Measurements from ENCODE around the gene KDSR. TPM values are rescaled to one million over a fixed set of nuclear protein-coding genes. Genes with fewer than 3 reads are reported as not detected.

Gene KDSR
- total RNA-seq: 10 to 100 TPM; 17.6 to 33.0 (median 25.6) TPM
- polyA plus RNA-seq: 10 to 100 TPM; 10.4 to 23.9 (median 11.4) TPM
- long read RNA-seq, donor 1, full-length matches to known transcripts: 32 of 43 reads
- long read RNA-seq, donor 1, partial matches to known transcripts: 4 of 43 reads
- long read RNA-seq, donor 1, other reads (novel, unspliced or antisense): 7 of 43 reads
- long read RNA-seq, donor 2, full-length matches to known transcripts: 49 of 57 reads
- long read RNA-seq, donor 2, partial matches to known transcripts: 1 of 57 reads
- long read RNA-seq, donor 2, other reads (novel, unspliced or antisense): 7 of 57 reads

GRCh38 chr18:63367053-63367953 lies at the start of gene KDSR:
Gene KDSR, minus strand, starts transcription at chr18:63367206. Its CDS starts 88 bp downstream, at chr18:63367118.
- no peak for TF ChIP-seq CTCF (IDR thresholded peaks at IDR 0.05)
- peak; percentile 91 to 94 (median 92) for ATAC-seq
- intact Hi-C loops (cut with DNase I): loop anchor here (2.0 kb wide), 1 partner anchor 55 kb away; the partner anchor contains the start of gene VPS4B (in 2 of the 2)

GRCh38 chr18:63412953-63413352 lies 45.9 kb upstream of the KDSR start:
- 73 to 92% (median 73%) methylated on average over 4 of the region's 4 CpGs for WGBS, 3 donors
- ATAC-seq (no peak), DNase-seq (no peak)
- Histone ChIP-seq H3K36me3 (ENCODE audit: insufficient read depth in 1 of 2, low read depth in 1 of 2) (peaks cover 3 to 72% of the 10 kb centered on the region in 2 donors), H3K9me3 (no peaks in the 10 kb centered on the region), H3K4me3 (no peak overlapping the region), H3K4me1 (no peaks in the 10 kb centered on the region), H3K27me3 (ENCODE audit: insufficient read depth in 3 of 3, low read length in 2 of 3) (no peaks in the 10 kb centered on the region), H3K27ac (no peak overlapping the region)
- TF ChIP-seq CTCF (IDR thresholded peaks at IDR 0.05): no peak
- intact Hi-C loops (cut with DNase I): loop anchor here in 1 of 2 donors (5.0 kb wide), 1 partner anchor 51 kb away; no protein-coding TSS in a partner anchor

More at GRCh38 chr18:63367053-63367953, at the start of gene KDSR:
- H3K36me3 ChIP-seq (ENCODE audit: insufficient read depth in 1 of 2, low read depth in 1 of 2): peaks cover 3 to 11% of the 10 kb centered on the region in 2 donors
- no peaks in the 10 kb centered on the region for H3K9me3 ChIP-seq
- peak within 1 kb of the TSS; percentile 90 for H3K27ac ChIP-seq
- peak within 1 kb of the TSS; percentile 70 for H3K4me3 ChIP-seq
- WGBS, 3 donors: 0 to 1% (median 0%) methylated on average over 55 to 90 of the region's 90 CpGs
- peaks cover 25% of the 10 kb centered on the region for H3K4me1 ChIP-seq
- no peaks in the 10 kb centered on the region for H3K27me3 ChIP-seq (ENCODE audit: insufficient read depth in 3 of 3, low read length in 2 of 3)
- DNase-seq: peak; percentile 95 to 98

- Histone ChIP-seq H3K9me3 (no peaks in the 10 kb centered on the region), H3K27ac (no peak overlapping the region), H3K4me3 (no peak overlapping the region), H3K4me1 (no peaks in the 10 kb centered on the region), H3K36me3 (ENCODE audit: insufficient read depth in 1 of 2, low read depth in 1 of 2) (peaks cover 3 to 81% of the 10 kb centered on the region in 2 donors), H3K27me3 (ENCODE audit: insufficient read depth in 3 of 3, low read length in 2 of 3) (no peaks in the 10 kb centered on the region)
- intact Hi-C loops (cut with DNase I): loop anchor here in 1 of 2 donors (5.0 kb wide), 1 partner anchor 48 kb away; no protein-coding TSS in a partner anchor
- no peak for DNase-seq
- ATAC-seq: no peak
- no peak for TF ChIP-seq CTCF (IDR thresholded peaks at IDR 0.05)
- WGBS, 3 donors: 91 to 96% (median 94%) methylated on average over 4 of the region's 4 CpGs
These were observed 43.8 kb upstream of the KDSR start for GRCh38 chr18:63410792-63411191.

- no peak for ATAC-seq
- peaks cover 0 to 78% of the 10 kb centered on the region in 2 donors for H3K36me3 ChIP-seq (ENCODE audit: insufficient read depth in 1 of 2, low read depth in 1 of 2)
These were observed 42.3 kb upstream of the KDSR start for GRCh38 chr18:63409301-63409700.

More at GRCh38 chr18:63409301-63409700, 42.3 kb upstream of the KDSR start:
- intact Hi-C loops (cut with DNase I): no loop called here
- WGBS, 3 donors: 86 to 88% (median 88%) methylated on average over 5 of the region's 5 CpGs
- Histone ChIP-seq H3K27me3 (ENCODE audit: insufficient read depth in 3 of 3, low read length in 2 of 3) (no peaks in the 10 kb centered on the region), H3K9me3 (no peaks in the 10 kb centered on the region), H3K27ac (no peak overlapping the region), H3K4me3 (no peak overlapping the region), H3K4me1 (no peaks in the 10 kb centered on the region)
- no peak for DNase-seq
- TF ChIP-seq CTCF (IDR thresholded peaks at IDR 0.05): no peak
